Stimulated activated CD8-positive, alpha-beta memory T cell treated with anti-CD3 and anti-CD28 coated beads, Interleukin-2, amount 100 ng/mL, for 1 hour (primary cell): ENCODE measurements around the gene UBIAD1.
"Not testable (repeated sequence)": the region's sequence is repeated elsewhere in the genome, so short reads cannot be mapped to it uniquely, and the experiment has no call there.

Experiments
- DNase-seq, 2 donors: peaks; one replicate each; pipeline ENCODE4 v3.0.0-alpha.2; 2020; ENCODE audit warnings: low read depth in 2 of 2

The UBIAD1 gene

GRCh38 chr1:11272832-11273594, at the start of gene UBIAD1:
UBIAD1 (plus strand) TSS chr1:11273198; CDS start chr1:11273532, 334 bp downstream.
- DNase-seq: peak; percentile 72 to 83

GRCh38 chr1:11227106-11228077, 45.6 kb upstream of the UBIAD1 start:
- DNase-seq: no peak

GRCh38 chr1:11229203-11229602, 43.8 kb upstream of the UBIAD1 start:
- no peak for DNase-seq

- no peak for DNase-seq
These were observed 39.8 kb upstream of the UBIAD1 start for GRCh38 chr1:11233208-11233607.

GRCh38 chr1:11237356-11237755, 35.6 kb upstream of the UBIAD1 start:
- no peak for DNase-seq

GRCh38 chr1:11238311-11238710, 34.7 kb upstream of the UBIAD1 start:
- no peak for DNase-seq

- DNase-seq: no peak
These were observed 27.8 kb upstream of the UBIAD1 start for GRCh38 chr1:11245248-11245647.

- DNase-seq: no peak
These were observed 26.9 kb upstream of the UBIAD1 start for GRCh38 chr1:11245904-11246719.

GRCh38 chr1:11248169-11248568, 24.8 kb upstream of the UBIAD1 start:
- no peak for DNase-seq

GRCh38 chr1:11252538-11252937, 20.5 kb upstream of the UBIAD1 start:
- no peak for DNase-seq

GRCh38 chr1:11253226-11253625, 19.8 kb upstream of the UBIAD1 start:
- no peak for DNase-seq

- no peak for DNase-seq
These were observed 16.7 kb upstream of the UBIAD1 start for GRCh38 chr1:11256299-11256698.

GRCh38 chr1:11262171-11263049, 10.6 kb upstream of the UBIAD1 start, which contains the start of gene MTOR:
MTOR (minus strand) TSS chr1:11262551; CDS start chr1:11259409, 3,142 bp downstream.
- DNase-seq: peak; percentile 88 to 93

GRCh38 chr1:11266268-11267074, 6.5 kb upstream of the UBIAD1 start:
- no peak for DNase-seq

GRCh38 chr1:11267350-11268337, 5.4 kb upstream of the UBIAD1 start:
- DNase-seq: not testable (repeated sequence)

- DNase-seq: no peak
These were observed 510 bp upstream of the UBIAD1 start for GRCh38 chr1:11272544-11272831.

- DNase-seq: no peak
These were observed 717 bp downstream of the UBIAD1 start for GRCh38 chr1:11273595-11274234.

GRCh38 chr1:11279152-11279551, 6.2 kb downstream of the UBIAD1 start:
- no peak for DNase-seq
